WTC11 (cell line): ENCODE measurements around the gene HELZ.

Experiments
- ZNF317 ChIP-seq: sonication (generic); formaldehyde crosslinking; IDR thresholded peaks from 2 replicates; pipeline ENCODE4 v1.8.1; 2023; ENCODE audit warnings: low read depth, mild to moderate bottlenecking, moderate library complexity, missing genetic modification reagents, borderline replicate concordance
- TF ChIP-seq, protein P1 (sequence below): fragments of 200-600 bp; IDR thresholded peaks from 2 replicates; pipeline ENCODE4 v1.8.0; 2022; ENCODE audit warnings: antibody characterized with exemption

DNA sequence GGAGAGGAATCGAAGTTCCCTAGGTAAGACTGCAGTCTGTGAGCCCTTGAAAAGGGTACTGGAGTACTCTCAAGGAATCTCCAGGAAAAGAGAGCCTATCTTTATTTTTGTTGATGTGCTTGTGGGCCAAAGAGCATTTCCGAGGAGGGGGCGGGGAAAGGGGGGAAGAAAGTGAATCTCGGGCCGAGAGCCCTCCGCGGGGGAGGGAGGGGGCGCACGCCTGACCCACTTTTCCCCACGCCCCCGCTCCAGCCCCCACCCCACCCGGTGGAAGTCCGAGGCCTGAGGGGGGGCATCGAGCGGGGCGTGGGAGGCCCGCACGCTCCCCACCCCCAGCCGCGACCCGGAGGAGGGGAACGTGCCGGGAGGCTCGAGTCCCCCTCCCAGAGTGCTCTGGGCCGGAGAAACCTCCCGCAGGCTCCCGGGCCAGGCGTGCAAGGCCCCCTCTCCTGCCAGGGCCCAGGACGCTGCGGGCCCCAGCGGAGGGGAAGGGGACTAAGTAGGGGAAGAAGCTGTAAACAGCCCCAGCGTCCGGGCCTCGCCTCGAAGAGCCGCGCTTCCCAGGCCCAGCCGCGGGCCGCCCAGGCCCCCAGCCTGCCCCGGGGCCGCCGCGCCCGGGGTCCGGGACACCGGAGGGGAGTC, 444 bp downstream of the HELZ start:
- TF ChIP-seq, protein P1, sequence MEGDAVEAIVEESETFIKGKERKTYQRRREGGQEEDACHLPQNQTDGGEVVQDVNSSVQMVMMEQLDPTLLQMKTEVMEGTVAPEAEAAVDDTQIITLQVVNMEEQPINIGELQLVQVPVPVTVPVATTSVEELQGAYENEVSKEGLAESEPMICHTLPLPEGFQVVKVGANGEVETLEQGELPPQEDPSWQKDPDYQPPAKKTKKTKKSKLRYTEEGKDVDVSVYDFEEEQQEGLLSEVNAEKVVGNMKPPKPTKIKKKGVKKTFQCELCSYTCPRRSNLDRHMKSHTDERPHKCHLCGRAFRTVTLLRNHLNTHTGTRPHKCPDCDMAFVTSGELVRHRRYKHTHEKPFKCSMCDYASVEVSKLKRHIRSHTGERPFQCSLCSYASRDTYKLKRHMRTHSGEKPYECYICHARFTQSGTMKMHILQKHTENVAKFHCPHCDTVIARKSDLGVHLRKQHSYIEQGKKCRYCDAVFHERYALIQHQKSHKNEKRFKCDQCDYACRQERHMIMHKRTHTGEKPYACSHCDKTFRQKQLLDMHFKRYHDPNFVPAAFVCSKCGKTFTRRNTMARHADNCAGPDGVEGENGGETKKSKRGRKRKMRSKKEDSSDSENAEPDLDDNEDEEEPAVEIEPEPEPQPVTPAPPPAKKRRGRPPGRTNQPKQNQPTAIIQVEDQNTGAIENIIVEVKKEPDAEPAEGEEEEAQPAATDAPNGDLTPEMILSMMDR, result no peak
- no peak for TF ChIP-seq ZNF317 (CRISPR knock-in tag)
